SK-N-SH (cell line): ENCODE results near the gene ATP5MC3. TPM values are rescaled to one million over a fixed set of nuclear protein-coding genes. Genes with fewer than 3 reads are reported as not detected.

Experiments
- CTCF ChIA-PET: fragments of 300-600, 350-600 bp; formaldehyde crosslinking; extraction: SDS; loops from one replicate; lab custom pipeline; 2021; lab: Yijun Ruan, JAX
- POLR2A ChIA-PET: fragments of 350-600 bp; sonication (Branson Sonifier 250); formaldehyde crosslinking; extraction: SDS; loops from one replicate; lab custom pipeline; 2020; ENCODE audit warnings: antibody characterized with exemption, inconsistent platforms; lab: Yijun Ruan, JAX
- DNase-seq: peaks from one replicate; pipeline ENCODE4 v3.0.0; 2012
- H2AFZ ChIP-seq: fragments of 200-600 bp; sonication (generic); 2 replicates; pipeline ENCODE4 v1.8.1; 2016; ENCODE audit warnings: antibody characterized with exemption, mild to moderate bottlenecking, low read depth
- H3F3A ChIP-seq: fragments of 200-600 bp; sonication (generic); replicated peaks from 2 replicates; pipeline ENCODE3; 2016; ENCODE audit warnings: antibody characterized with exemption, mild to moderate bottlenecking; ENCODE audit not compliant: insufficient read depth
- H3K27ac ChIP-seq, 2 experiments: fragments of 200-500 bp in 1 of 2; fragments of 200-600 bp in 1 of 2; sonication (Bioruptor generic) in 1 of 2; sonication (generic), shearing (Covaris generic) in 1 of 2; 2 replicates each; pipeline versions ENCODE4 v1.5.1 to v1.6.1; 2014 to 2016; ENCODE audit warnings: low read depth in 2 of 2, inconsistent platforms in 1 of 2, low read length in 1 of 2, mild to moderate bottlenecking in 1 of 2, mixed read lengths in 1 of 2
- H3K27me3 ChIP-seq: fragments of 200-600 bp; sonication (generic), shearing (Covaris generic); 2 replicates; pipeline ENCODE4 v1.6.1; 2016; ENCODE audit warnings: mixed run types; ENCODE audit not compliant: insufficient read depth
- H3K36me3 ChIP-seq, 2 experiments: fragments of 200-500 bp in 1 of 2; fragments of 200-600 bp in 1 of 2; sonication (Bioruptor generic) in 1 of 2; sonication (generic) in 1 of 2; replicated peaks in 1 of 2; 2 replicates each; pipeline versions ENCODE3 to v1.5.1; 2014 to 2016; ENCODE audit warnings: low read length in 1 of 2, mild to moderate bottlenecking in 1 of 2; ENCODE audit not compliant: insufficient read depth in 2 of 2, control insufficient read depth in 1 of 2
- H3K4me1 ChIP-seq, 2 experiments: fragments of 200-500 bp in 1 of 2; fragments of 200-600 bp in 1 of 2; sonication (Bioruptor generic) in 1 of 2; sonication (generic), shearing (Covaris generic) in 1 of 2; 2 replicates each; pipeline versions ENCODE4 v1.5.1 to v1.6.1; 2014 to 2016; ENCODE audit warnings: low read depth in 1 of 2, low read length in 1 of 2, mixed run types in 1 of 2; ENCODE audit not compliant: insufficient read depth in 2 of 2, control insufficient read depth in 1 of 2
- H3K4me2 ChIP-seq: fragments of 200-600 bp; sonication (generic), shearing (Covaris generic); 2 replicates; pipeline ENCODE4 v1.6.1; 2017; ENCODE audit warnings: mixed run types
- H3K4me3 ChIP-seq, 2 experiments: fragments of 200-500 bp in 1 of 2; fragments of 200-600 bp in 1 of 2; sonication (Bioruptor generic) in 1 of 2; sonication (generic), shearing (Covaris generic) in 1 of 2; 2 replicates each; pipeline versions ENCODE4 v1.5.1 to v1.8.1; 2014 to 2016; ENCODE audit warnings: low read depth in 2 of 2, inconsistent platforms in 1 of 2, low read length in 1 of 2, mild to moderate bottlenecking in 1 of 2, mixed read lengths in 1 of 2, moderate library complexity in 1 of 2
- H3K79me2 ChIP-seq: fragments of 200-600 bp; sonication (generic); 2 replicates; pipeline ENCODE4 v1.8.1; 2017; ENCODE audit warnings: mild to moderate bottlenecking; ENCODE audit not compliant: insufficient read depth
- H3K9ac ChIP-seq: fragments of 200-600 bp; sonication (generic); 2 replicates; pipeline ENCODE4 v1.6.1; 2017; ENCODE audit warnings: mixed run types
- H3K9me2 ChIP-seq: fragments of 200-600 bp; sonication (generic); 2 replicates; pipeline ENCODE4 v1.6.1; 2017; ENCODE audit warnings: mixed run types
- H3K9me3 ChIP-seq: fragments of 200-600 bp; sonication (generic); 2 replicates; pipeline ENCODE4 v1.6.1; 2017; ENCODE audit warnings: mixed run types, mild to moderate bottlenecking, moderate library complexity
- H4K20me1 ChIP-seq: fragments of 200-600 bp; sonication (generic); 2 replicates; pipeline ENCODE4 v1.6.1; 2017; ENCODE audit warnings: mild to moderate bottlenecking, mixed run types; ENCODE audit not compliant: insufficient read depth
- CHD2 ChIP-seq: fragments of 150-350 bp; IDR thresholded peaks from 2 replicates; pipeline ENCODE4 v1.6.1; 2018; ENCODE audit warnings: low read length; ENCODE audit not compliant: partially characterized antibody
- EP300 ChIP-seq, 2 experiments: IDR thresholded peaks; 2 replicates each; pipeline versions ENCODE4 v1.4.0 to v1.6.1; 2012; ENCODE audit warnings: borderline replicate concordance in 1 of 2, low read depth in 1 of 2, low read length in 1 of 2
- EZH2phosphoT487 ChIP-seq: fragments of 200-600 bp; sonication (generic); IDR thresholded peaks from 2 replicates; pipeline ENCODE4 v1.6.1; 2017; ENCODE audit warnings: low read depth, mixed run types, mild to moderate bottlenecking, antibody characterized with exemption, moderate library complexity, borderline replicate concordance
- FOXJ3 ChIP-seq: sonication (generic); formaldehyde crosslinking; IDR thresholded peaks from 2 replicates; pipeline ENCODE4 v1.5.1; 2020; ENCODE audit warnings: mild to moderate bottlenecking, missing genetic modification reagents
- GATA2 ChIP-seq: sonication (generic); formaldehyde crosslinking; IDR thresholded peaks from 2 replicates; pipeline ENCODE4 v1.5.0; 2020; ENCODE audit warnings: mild to moderate bottlenecking, missing genetic modification reagents
- MEF2A ChIP-seq: IDR thresholded peaks from 2 replicates; pipeline ENCODE4 v1.4.0; 2012; ENCODE audit warnings: low read depth, borderline replicate concordance
- NFIC ChIP-seq: IDR thresholded peaks from 2 replicates; pipeline ENCODE4 v1.4.0; 2012; ENCODE audit warnings: borderline replicate concordance
- RAD21 ChIP-seq: IDR thresholded peaks from 2 replicates; pipeline ENCODE4 v1.6.1; 2012; ENCODE audit warnings: mild to moderate bottlenecking, low read length
- SIN3A ChIP-seq: IDR thresholded peaks from 2 replicates; pipeline ENCODE4 v1.6.1; 2012; ENCODE audit warnings: low read depth, mild to moderate bottlenecking, low read length, moderate library complexity, borderline replicate concordance
- TCF12 ChIP-seq: IDR thresholded peaks from 2 replicates; pipeline ENCODE4 v1.4.0; 2012
- YY1 ChIP-seq: IDR thresholded peaks from 2 replicates; pipeline ENCODE4 v1.4.0; 2012; ENCODE audit warnings: low read depth, mild to moderate bottlenecking
- WGBS: methylation state at CpG from one replicate; pipeline ENCODE4 v1.1.6; 2017; ENCODE audit warnings: low lambda C conversion rate; 5-methylcytosine and 5-hydroxymethylcytosine counted together
- polyA plus RNA-seq, 3 experiments: library from polyadenylated mRNA; depleted of rRNA; stranded (reverse); fragments of >200 nt; gene quantifications; 2 replicates each; pipeline ENCODE4 v1.2.3, GENCODE V29; 2012
- TF ChIP-seq, protein P1 (sequence below): IDR thresholded peaks from 2 replicates; pipeline ENCODE4 v1.4.0; 2012; ENCODE audit warnings: low read depth, borderline replicate concordance
- TF ChIP-seq, protein P2 (sequence below): IDR thresholded peaks from 2 replicates; pipeline ENCODE4; 2012
- TF ChIP-seq, protein P3 (sequence below): fragments of 200-600 bp; sonication (generic); IDR thresholded peaks from 2 replicates; pipeline ENCODE4 v1.6.1; 2017; ENCODE audit warnings: antibody characterized with exemption, mild to moderate bottlenecking, moderate library complexity
- TF ChIP-seq, protein P4 (sequence below): IDR thresholded peaks from 2 replicates; pipeline ENCODE4 v1.6.1; 2012; ENCODE audit warnings: mild to moderate bottlenecking, low read depth, low read length, moderate library complexity

Gene ATP5MC3
- polyA plus RNA-seq, 1 of the 3 experiments (the other 2 are of a cell fraction), result 365 TPM

DNA sequence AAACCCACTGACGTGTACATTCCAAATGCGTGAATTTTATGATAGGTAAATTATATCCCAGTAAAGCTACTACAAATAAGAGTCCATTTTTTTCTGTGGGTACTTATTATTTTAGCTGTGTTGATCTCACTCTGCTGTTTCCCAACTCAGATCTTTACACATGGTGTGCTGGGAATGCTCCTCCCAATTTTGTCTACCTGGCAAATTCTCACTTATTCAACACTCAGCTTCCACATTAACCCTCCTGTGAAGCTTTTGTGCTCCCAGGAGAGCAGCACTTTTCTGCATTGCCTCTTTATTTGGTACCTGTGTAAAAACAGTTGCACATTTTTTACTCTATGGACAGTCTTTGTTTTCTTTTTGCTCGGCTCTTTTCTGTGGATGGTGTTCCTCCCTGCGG lies 38.6 kb upstream of the ATP5MC3 start (continued):
- TF ChIP-seq NFIC, result no peak
- TF ChIP-seq RAD21, result no peak
- TF ChIP-seq, protein P1, sequence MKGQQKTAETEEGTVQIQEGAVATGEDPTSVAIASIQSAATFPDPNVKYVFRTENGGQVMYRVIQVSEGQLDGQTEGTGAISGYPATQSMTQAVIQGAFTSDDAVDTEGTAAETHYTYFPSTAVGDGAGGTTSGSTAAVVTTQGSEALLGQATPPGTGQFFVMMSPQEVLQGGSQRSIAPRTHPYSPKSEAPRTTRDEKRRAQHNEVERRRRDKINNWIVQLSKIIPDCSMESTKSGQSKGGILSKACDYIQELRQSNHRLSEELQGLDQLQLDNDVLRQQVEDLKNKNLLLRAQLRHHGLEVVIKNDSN, result no peak

DNA sequence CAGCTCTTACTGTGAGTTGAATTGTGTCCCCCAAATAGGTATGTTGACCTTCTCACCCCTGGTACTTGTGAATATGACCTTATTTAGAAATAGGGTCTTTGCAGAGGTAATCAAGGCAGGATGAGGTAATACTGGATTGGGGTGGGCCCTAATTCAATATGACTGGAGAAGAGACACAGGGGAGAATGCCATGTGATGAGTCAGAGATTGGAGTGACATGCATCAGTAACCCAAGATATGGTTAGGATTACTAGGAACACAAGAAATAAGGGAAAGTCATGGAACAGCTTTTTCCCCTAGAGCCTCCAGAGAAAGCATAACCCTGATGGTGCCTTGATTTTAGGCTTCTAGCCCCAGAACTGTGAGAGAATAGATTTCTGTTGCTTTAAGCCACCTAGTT lies 37.0 kb upstream of the ATP5MC3 start:
- no peaks in the 10 kb centered on the region for H3K9me3 ChIP-seq
- TF ChIP-seq, protein P2, sequence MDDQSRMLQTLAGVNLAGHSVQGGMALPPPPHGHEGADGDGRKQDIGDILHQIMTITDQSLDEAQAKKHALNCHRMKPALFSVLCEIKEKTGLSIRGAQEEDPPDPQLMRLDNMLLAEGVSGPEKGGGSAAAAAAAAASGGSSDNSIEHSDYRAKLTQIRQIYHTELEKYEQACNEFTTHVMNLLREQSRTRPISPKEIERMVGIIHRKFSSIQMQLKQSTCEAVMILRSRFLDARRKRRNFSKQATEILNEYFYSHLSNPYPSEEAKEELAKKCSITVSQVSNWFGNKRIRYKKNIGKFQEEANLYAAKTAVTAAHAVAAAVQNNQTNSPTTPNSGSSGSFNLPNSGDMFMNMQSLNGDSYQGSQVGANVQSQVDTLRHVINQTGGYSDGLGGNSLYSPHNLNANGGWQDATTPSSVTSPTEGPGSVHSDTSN, result no peak
- no peak for TF ChIP-seq RAD21
- no peak for TF ChIP-seq TCF12
- TF ChIP-seq, protein P3, sequence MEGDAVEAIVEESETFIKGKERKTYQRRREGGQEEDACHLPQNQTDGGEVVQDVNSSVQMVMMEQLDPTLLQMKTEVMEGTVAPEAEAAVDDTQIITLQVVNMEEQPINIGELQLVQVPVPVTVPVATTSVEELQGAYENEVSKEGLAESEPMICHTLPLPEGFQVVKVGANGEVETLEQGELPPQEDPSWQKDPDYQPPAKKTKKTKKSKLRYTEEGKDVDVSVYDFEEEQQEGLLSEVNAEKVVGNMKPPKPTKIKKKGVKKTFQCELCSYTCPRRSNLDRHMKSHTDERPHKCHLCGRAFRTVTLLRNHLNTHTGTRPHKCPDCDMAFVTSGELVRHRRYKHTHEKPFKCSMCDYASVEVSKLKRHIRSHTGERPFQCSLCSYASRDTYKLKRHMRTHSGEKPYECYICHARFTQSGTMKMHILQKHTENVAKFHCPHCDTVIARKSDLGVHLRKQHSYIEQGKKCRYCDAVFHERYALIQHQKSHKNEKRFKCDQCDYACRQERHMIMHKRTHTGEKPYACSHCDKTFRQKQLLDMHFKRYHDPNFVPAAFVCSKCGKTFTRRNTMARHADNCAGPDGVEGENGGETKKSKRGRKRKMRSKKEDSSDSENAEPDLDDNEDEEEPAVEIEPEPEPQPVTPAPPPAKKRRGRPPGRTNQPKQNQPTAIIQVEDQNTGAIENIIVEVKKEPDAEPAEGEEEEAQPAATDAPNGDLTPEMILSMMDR, result no peak
- TF ChIP-seq FOXJ3, result no peak
- no peak for TF ChIP-seq EP300 (IDR thresholded peaks at IDR 0.05; ENCODE audit: borderline replicate concordance in 1 of 2, low read depth in 1 of 2, low read length in 1 of 2)
- TF ChIP-seq, all 33 proteins: peak for 0
- Histone ChIP-seq H3K36me3 (no peaks in the 10 kb centered on the region), H3K27me3 (no peaks in the 10 kb centered on the region; the same call in none of the 2 replicates), H3K4me3 (no peak overlapping the region), H3K79me2 (no peaks in the 10 kb centered on the region), H3F3A (no peaks in the 10 kb centered on the region), H2AFZ (no peak overlapping the region), H3K27ac (no peak overlapping the region), H4K20me1 (no peaks in the 10 kb centered on the region), H3K9ac (no peak overlapping the region), H3K4me2 (no peak overlapping the region), H3K4me1 (no peaks in the 10 kb centered on the region), H3K9me2 (no peaks in the 10 kb centered on the region)
- no peak for DNase-seq
- ChIA-PET CTCF (interaction anchor here (1.8 kb wide), 1 partner anchor 33 kb away, joined by 4 read pairs; no protein-coding TSS in a partner anchor), POLR2A (no interaction called here)

DNA sequence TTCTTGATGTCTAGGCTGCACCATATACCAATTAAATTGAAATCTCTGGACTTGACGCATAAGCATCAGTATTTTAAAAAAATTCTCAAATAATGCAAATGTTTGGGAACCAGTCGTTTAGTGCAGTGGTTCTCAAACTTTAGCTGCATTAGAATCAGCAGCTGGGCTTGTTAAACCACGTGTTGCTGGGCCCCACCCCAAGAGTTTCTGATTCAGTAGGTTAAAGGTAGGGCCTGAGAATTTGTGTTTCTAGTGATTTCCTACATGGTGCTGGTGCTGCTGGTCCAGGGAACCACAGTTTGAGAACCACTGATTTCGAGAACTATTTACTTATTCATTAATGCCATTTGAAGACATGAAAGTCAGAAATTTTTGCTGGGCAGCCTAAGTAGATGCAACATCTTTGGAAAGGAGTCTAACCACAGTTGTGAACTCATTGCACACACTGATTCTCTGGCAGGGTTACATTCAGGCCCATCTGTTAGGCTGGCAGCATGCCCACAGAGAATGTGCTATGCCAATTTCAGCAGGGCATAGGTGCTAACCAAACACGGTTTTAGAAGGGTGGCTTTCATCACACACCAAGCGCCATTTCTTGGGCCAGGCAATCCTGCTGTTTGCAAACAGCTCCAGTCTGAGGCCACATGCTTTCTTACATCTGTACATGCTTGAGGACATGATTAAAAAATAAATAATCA lies 26.4 kb upstream of the ATP5MC3 start:
- Histone ChIP-seq H3F3A (peaks cover 11% of the 10 kb centered on the region), H3K27ac (no peak overlapping the region), H3K4me1 (peaks cover 0 to 8% of the 10 kb centered on the region in 2 experiments; a peak in 2 of 4 replicates), H3K4me2 (no peak overlapping the region), H4K20me1 (no peaks in the 10 kb centered on the region), H3K4me3 (no peak overlapping the region), H3K9me2 (no peaks in the 10 kb centered on the region), H3K9me3 (no peaks in the 10 kb centered on the region), H2AFZ (no peak overlapping the region), H3K9ac (no peak overlapping the region), H3K79me2 (no peaks in the 10 kb centered on the region), H3K27me3 (no peaks in the 10 kb centered on the region), H3K36me3 (no peaks in the 10 kb centered on the region)
- 43% methylated on average over 6 of the region's 6 CpGs for WGBS
- CTCF ChIA-PET, result interaction anchor here (0.8 to 2.3 kb wide), 6 partner anchors 34 to 889 kb away, joined by 3 to 10 read pairs (median 3); no protein-coding TSS in a partner anchor
- no peak for DNase-seq
- POLR2A ChIA-PET, result no interaction called here
- TF ChIP-seq GATA2 (no peak), YY1 (no peak), CHD2 (no peak), EZH2phosphoT487 (no peak), SIN3A (no peak), MEF2A (no peak)
- TF ChIP-seq, protein P4, sequence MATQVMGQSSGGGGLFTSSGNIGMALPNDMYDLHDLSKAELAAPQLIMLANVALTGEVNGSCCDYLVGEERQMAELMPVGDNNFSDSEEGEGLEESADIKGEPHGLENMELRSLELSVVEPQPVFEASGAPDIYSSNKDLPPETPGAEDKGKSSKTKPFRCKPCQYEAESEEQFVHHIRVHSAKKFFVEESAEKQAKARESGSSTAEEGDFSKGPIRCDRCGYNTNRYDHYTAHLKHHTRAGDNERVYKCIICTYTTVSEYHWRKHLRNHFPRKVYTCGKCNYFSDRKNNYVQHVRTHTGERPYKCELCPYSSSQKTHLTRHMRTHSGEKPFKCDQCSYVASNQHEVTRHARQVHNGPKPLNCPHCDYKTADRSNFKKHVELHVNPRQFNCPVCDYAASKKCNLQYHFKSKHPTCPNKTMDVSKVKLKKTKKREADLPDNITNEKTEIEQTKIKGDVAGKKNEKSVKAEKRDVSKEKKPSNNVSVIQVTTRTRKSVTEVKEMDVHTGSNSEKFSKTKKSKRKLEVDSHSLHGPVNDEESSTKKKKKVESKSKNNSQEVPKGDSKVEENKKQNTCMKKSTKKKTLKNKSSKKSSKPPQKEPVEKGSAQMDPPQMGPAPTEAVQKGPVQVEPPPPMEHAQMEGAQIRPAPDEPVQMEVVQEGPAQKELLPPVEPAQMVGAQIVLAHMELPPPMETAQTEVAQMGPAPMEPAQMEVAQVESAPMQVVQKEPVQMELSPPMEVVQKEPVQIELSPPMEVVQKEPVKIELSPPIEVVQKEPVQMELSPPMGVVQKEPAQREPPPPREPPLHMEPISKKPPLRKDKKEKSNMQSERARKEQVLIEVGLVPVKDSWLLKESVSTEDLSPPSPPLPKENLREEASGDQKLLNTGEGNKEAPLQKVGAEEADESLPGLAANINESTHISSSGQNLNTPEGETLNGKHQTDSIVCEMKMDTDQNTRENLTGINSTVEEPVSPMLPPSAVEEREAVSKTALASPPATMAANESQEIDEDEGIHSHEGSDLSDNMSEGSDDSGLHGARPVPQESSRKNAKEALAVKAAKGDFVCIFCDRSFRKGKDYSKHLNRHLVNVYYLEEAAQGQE, result no peak
- TF ChIP-seq, protein P1, result no peak
